Measurements from ENCODE around the gene TEX2.

Gene TEX2

GRCh38 chr17:64205804-64206203 lies 57.3 kb downstream of the TEX2 start:
- DNase-seq (ENCODE audit: low read depth, low spot score) = no peak
- no peak for TF ChIP-seq CTCF (IDR thresholded peaks at IDR 0.05; ENCODE audit: low read depth, low read length)
- in situ Hi-C loops (cut with HindIII; ENCODE audit: low sequenced_read_pairs) = no loop called here
- no peak overlapping the region for H3K4me3 ChIP-seq (ENCODE audit: low read depth, low read length)

- in situ Hi-C loops (cut with HindIII; ENCODE audit: low sequenced_read_pairs) = no loop called here
These were observed 59.4 kb downstream of the TEX2 start for GRCh38 chr17:64203630-64204029.

GRCh38 chr17:64202683-64203344 lies 60.2 kb downstream of the TEX2 start:
- peak; percentile 83 for DNase-seq (ENCODE audit: low read depth, low spot score)
- no peak for TF ChIP-seq CTCF (IDR thresholded peaks at IDR 0.05; ENCODE audit: low read depth, low read length)
- in situ Hi-C loops (cut with HindIII; ENCODE audit: low sequenced_read_pairs) = no loop called here
- H3K4me3 ChIP-seq (ENCODE audit: low read depth, low read length) = no peak overlapping the region

More at GRCh38 chr17:64203630-64204029, 59.4 kb downstream of the TEX2 start:
- H3K4me3 ChIP-seq (ENCODE audit: low read depth, low read length) = no peak overlapping the region
- TF ChIP-seq CTCF (IDR thresholded peaks at IDR 0.05; ENCODE audit: low read depth, low read length) = no peak
- DNase-seq (ENCODE audit: low read depth, low spot score) = no peak

- no peak for TF ChIP-seq CTCF (IDR thresholded peaks at IDR 0.05; ENCODE audit: low read depth, low read length)
- no peak overlapping the region for H3K4me3 ChIP-seq (ENCODE audit: low read depth, low read length)
- in situ Hi-C loops (cut with HindIII; ENCODE audit: low sequenced_read_pairs) = no loop called here
- peak; percentile 30 for DNase-seq (ENCODE audit: low read depth, low spot score)
These were observed 62.7 kb downstream of the TEX2 start for GRCh38 chr17:64200080-64201032.

- no peak for TF ChIP-seq CTCF (IDR thresholded peaks at IDR 0.05; ENCODE audit: low read depth, low read length)
- no peak overlapping the region for H3K4me3 ChIP-seq (ENCODE audit: low read depth, low read length)
- DNase-seq (ENCODE audit: low read depth, low spot score) = no peak
- in situ Hi-C loops (cut with HindIII; ENCODE audit: low sequenced_read_pairs) = no loop called here
These were observed 64.5 kb downstream of the TEX2 start for GRCh38 chr17:64198331-64199090.

- in situ Hi-C loops (cut with HindIII; ENCODE audit: low sequenced_read_pairs) = no loop called here
- DNase-seq (ENCODE audit: low read depth, low spot score) = peak; percentile 74
- TF ChIP-seq CTCF (IDR thresholded peaks at IDR 0.05; ENCODE audit: low read depth, low read length) = no peak
- H3K4me3 ChIP-seq (ENCODE audit: low read depth, low read length) = no peak overlapping the region
These were observed 66.5 kb downstream of the TEX2 start for GRCh38 chr17:64196601-64197000.

All from astrocyte of the spinal cord (primary cell).